Renal pelvis (tissue), 4 donors: Measurements from ENCODE around the gene TMEM244. TPM values are rescaled to one million over a fixed set of nuclear protein-coding genes. Genes with fewer than 3 reads are reported as not detected.
"Not testable (repeated sequence)": the region's sequence is repeated elsewhere in the genome, so short reads cannot be mapped to it uniquely, and the experiment has no call there.

ENCODE experiments used
- DNase-seq: peaks from one replicate; pipeline ENCODE4 v3.0.0-alpha.2; 2013
- polyA plus RNA-seq, 3 donors: library from polyadenylated mRNA; unstranded; fragments of 120-200 nt; gene quantifications; one replicate each; pipeline ENCODE4 v1.2.1, GENCODE V29; 2013; ENCODE audit not compliant: insufficient read length in 3 of 3

TMEM244 gene
- polyA plus RNA-seq, 3 donors: not detected

- no peak for DNase-seq
Observed at GRCh38 chr6:129867403-129867802, 6.3 kb upstream of the TMEM244 start.

- no peak for DNase-seq
Observed at GRCh38 chr6:129866688-129867087, 5.6 kb upstream of the TMEM244 start.

- DNase-seq: no peak
Observed at GRCh38 chr6:129866256-129866655, 5.1 kb upstream of the TMEM244 start.

GRCh38 chr6:129865013-129865412 is 3.9 kb upstream of the TMEM244 start:
- no peak for DNase-seq

- no peak for DNase-seq
Observed at GRCh38 chr6:129863664-129864063, 2.5 kb upstream of the TMEM244 start.

- DNase-seq: peak; percentile 15
Observed at GRCh38 chr6:129859524-129859923, 1.6 kb downstream of the TMEM244 start.

- DNase-seq: no peak
Observed at GRCh38 chr6:129857838-129858237, 3.3 kb downstream of the TMEM244 start.

GRCh38 chr6:129853996-129854711 is 7.0 kb downstream of the TMEM244 start:
- no peak for DNase-seq

GRCh38 chr6:129852257-129852858 is 8.8 kb downstream of the TMEM244 start:
- DNase-seq: no peak

GRCh38 chr6:129849456-129849855 is 11.7 kb downstream of the TMEM244 start:
- DNase-seq: no peak

- DNase-seq: no peak
Observed at GRCh38 chr6:129846761-129847160, 14.4 kb downstream of the TMEM244 start.

GRCh38 chr6:129845696-129846095 is 15.4 kb downstream of the TMEM244 start:
- DNase-seq: no peak

GRCh38 chr6:129844118-129844891 is 16.8 kb downstream of the TMEM244 start:
- no peak for DNase-seq

- no peak for DNase-seq
Observed at GRCh38 chr6:129843573-129843972, 17.5 kb downstream of the TMEM244 start.

GRCh38 chr6:129842881-129843409 is 18.2 kb downstream of the TMEM244 start:
- no peak for DNase-seq

GRCh38 chr6:129842137-129842536 is 19.0 kb downstream of the TMEM244 start:
- no peak for DNase-seq

GRCh38 chr6:129839562-129839961 is 21.6 kb downstream of the TMEM244 start:
- not testable (repeated sequence) for DNase-seq

GRCh38 chr6:129835691-129836090 is 25.4 kb downstream of the TMEM244 start:
- no peak for DNase-seq

- DNase-seq: no peak
Observed at GRCh38 chr6:129832299-129832698, 28.8 kb downstream of the TMEM244 start.

GRCh38 chr6:129828229-129828628 is 32.9 kb downstream of the TMEM244 start:
- DNase-seq: no peak

GRCh38 chr6:129818251-129818650 is 42.9 kb downstream of the TMEM244 start:
- DNase-seq: no peak

GRCh38 chr6:129817821-129818220 is 43.3 kb downstream of the TMEM244 start:
- DNase-seq: no peak

- no peak for DNase-seq
Observed at GRCh38 chr6:129817332-129817731, 43.8 kb downstream of the TMEM244 start.
